Measurements from ENCODE around the gene IFIH1.

The IFIH1 gene

DNA sequence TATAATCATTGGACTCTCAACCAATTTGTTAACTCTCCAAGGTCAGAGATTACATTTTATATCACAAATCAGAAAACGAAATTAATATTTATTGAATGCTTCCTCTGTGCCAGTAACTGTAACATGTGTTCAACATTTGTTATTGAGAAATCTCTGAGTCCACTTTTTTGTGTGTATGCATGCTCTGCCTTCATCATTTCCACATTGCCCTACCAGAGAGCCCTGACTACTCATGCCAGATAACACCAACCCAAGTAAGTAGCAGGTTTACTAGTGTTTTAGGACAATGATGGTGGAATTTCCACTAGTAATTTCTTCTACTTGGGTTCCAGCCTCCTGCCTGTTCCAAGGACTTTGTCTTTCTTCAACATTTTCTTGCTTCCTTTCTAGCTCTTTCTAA is 61.1 kb downstream of the IFIH1 start:
- Mint-ChIP-seq H3K4me3 (no peak overlapping the region), H3K9me3 (no peaks in the 10 kb centered on the region), H3K27me3 (no peaks in the 10 kb centered on the region), H3K27ac (no peak overlapping the region), H3K4me1 (peaks cover 11% of the 10 kb centered on the region), H3K36me3 (ENCODE audit: low read depth) (no peaks in the 10 kb centered on the region)
- ATAC-seq (no peak), DNase-seq (no peak)

DNA sequence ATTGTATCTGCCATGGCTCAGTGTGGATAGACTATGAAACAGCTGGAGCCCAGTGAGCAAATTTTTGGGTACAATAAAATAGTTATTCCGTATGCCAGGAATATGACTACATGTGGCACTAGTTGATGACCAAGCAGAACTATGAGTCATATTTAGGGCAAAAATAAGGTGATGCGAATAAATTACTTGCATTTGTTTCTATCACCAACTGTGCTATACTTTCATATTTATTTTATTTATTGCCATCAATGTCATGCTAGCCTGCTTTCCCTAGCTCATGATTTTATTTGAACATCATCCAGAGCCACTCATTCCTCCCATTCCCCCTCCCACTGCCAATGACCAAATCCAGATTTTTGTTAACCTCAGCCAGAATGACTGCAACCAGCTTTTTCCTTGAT is 61.9 kb downstream of the IFIH1 start:
- H3K9me3 Mint-ChIP-seq = no peaks in the 10 kb centered on the region
- H3K4me3 Mint-ChIP-seq = no peak overlapping the region
- H3K36me3 Mint-ChIP-seq (ENCODE audit: low read depth) = no peaks in the 10 kb centered on the region
- H3K27me3 Mint-ChIP-seq = no peaks in the 10 kb centered on the region
- peaks cover 7% of the 10 kb centered on the region for H3K4me1 Mint-ChIP-seq
- no peak for ATAC-seq
- DNase-seq = no peak
- H3K27ac Mint-ChIP-seq = no peak overlapping the region

GRCh38 chr2:162254236-162254871 is 64.1 kb downstream of the IFIH1 start:
- H3K4me3 Mint-ChIP-seq = no peak overlapping the region
- no peaks in the 10 kb centered on the region for H3K27me3 Mint-ChIP-seq
- H3K36me3 Mint-ChIP-seq (ENCODE audit: low read depth) = no peaks in the 10 kb centered on the region
- ATAC-seq = no peak
- no peaks in the 10 kb centered on the region for H3K4me1 Mint-ChIP-seq
- H3K27ac Mint-ChIP-seq = no peak overlapping the region
- H3K9me3 Mint-ChIP-seq = no peaks in the 10 kb centered on the region
- DNase-seq = no peak

- Mint-ChIP-seq H3K4me3 (no peak overlapping the region), H3K27me3 (no peaks in the 10 kb centered on the region), H3K9me3 (no peaks in the 10 kb centered on the region), H3K27ac (no peak overlapping the region), H3K36me3 (ENCODE audit: low read depth) (no peaks in the 10 kb centered on the region), H3K4me1 (no peaks in the 10 kb centered on the region)
- no peak for DNase-seq
- ATAC-seq = no peak
Measured at GRCh38 chr2:162253435-162253834, 65.0 kb downstream of the IFIH1 start.

- DNase-seq = no peak
- Mint-ChIP-seq H3K4me3 (no peak overlapping the region), H3K27ac (no peak overlapping the region), H3K36me3 (ENCODE audit: low read depth) (no peaks in the 10 kb centered on the region), H3K4me1 (no peaks in the 10 kb centered on the region), H3K27me3 (peaks cover 4% of the 10 kb centered on the region), H3K9me3 (no peaks in the 10 kb centered on the region)
- ATAC-seq = no peak
Measured at GRCh38 chr2:162252153-162252552, 66.3 kb downstream of the IFIH1 start.

- no peaks in the 10 kb centered on the region for H3K36me3 Mint-ChIP-seq (ENCODE audit: low read depth)
- H3K9me3 Mint-ChIP-seq = no peaks in the 10 kb centered on the region
- ATAC-seq (no peak), DNase-seq (no peak)
- H3K4me3 Mint-ChIP-seq = no peak overlapping the region
- H3K27me3 Mint-ChIP-seq = peaks cover 17% of the 10 kb centered on the region
- H3K4me1 Mint-ChIP-seq = no peaks in the 10 kb centered on the region
- no peak overlapping the region for H3K27ac Mint-ChIP-seq
Measured at GRCh38 chr2:162245781-162246180, 72.7 kb downstream of the IFIH1 start.

DNA sequence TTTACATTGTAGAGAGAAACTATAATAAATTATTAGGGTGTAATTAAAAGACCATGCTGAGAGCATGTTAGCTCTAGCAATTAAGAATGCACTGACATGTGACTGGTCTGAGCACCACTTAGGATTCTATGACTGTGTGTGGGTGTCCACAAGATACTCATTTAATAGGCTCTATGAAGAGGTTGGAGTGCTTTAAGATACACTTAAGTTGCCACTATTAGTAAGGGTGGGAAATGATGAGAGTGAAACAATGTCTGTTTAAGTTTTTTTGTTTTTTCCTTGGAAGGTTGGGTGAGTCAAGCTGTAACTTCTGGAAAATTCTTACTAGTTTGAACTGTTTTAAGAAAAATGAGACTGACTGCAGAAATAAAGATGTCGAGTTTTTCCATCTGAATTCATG is 73.4 kb downstream of the IFIH1 start:
- Mint-ChIP-seq H3K9me3 (no peaks in the 10 kb centered on the region), H3K4me1 (no peaks in the 10 kb centered on the region), H3K27me3 (peaks cover 22% of the 10 kb centered on the region), H3K4me3 (no peak overlapping the region), H3K27ac (no peak overlapping the region), H3K36me3 (ENCODE audit: low read depth) (no peaks in the 10 kb centered on the region)
- ATAC-seq = no peak
- DNase-seq = no peak

GRCh38 chr2:162244541-162245031 is 73.9 kb downstream of the IFIH1 start:
- H3K27ac Mint-ChIP-seq = no peak overlapping the region
- no peaks in the 10 kb centered on the region for H3K9me3 Mint-ChIP-seq
- ATAC-seq (no peak), DNase-seq (no peak)
- H3K4me3 Mint-ChIP-seq = no peak overlapping the region
- no peaks in the 10 kb centered on the region for H3K4me1 Mint-ChIP-seq
- no peaks in the 10 kb centered on the region for H3K36me3 Mint-ChIP-seq (ENCODE audit: low read depth)
- H3K27me3 Mint-ChIP-seq = peaks cover 22% of the 10 kb centered on the region

DNA sequence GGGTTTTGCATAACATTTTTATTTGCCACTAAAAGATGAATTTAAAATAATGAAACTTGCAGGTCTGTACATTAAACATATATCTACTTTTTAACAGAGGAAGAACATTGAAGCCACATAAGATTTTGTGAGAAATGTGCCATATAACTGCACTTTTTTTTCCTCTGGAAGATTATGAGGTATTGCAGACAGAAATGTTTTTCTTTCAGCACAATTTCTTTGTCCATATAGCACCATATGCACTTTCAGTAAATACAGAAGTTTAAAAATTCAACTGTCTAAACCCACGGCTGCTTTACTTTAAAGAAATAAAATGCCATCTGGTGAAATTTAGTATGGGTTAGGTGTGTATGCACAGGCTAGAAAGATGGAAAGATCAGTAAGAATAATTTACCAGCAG is 74.8 kb downstream of the IFIH1 start:
- H3K36me3 Mint-ChIP-seq (ENCODE audit: low read depth) = no peaks in the 10 kb centered on the region
- H3K9me3 Mint-ChIP-seq = no peaks in the 10 kb centered on the region
- DNase-seq (no peak), ATAC-seq (no peak)
- peaks cover 22% of the 10 kb centered on the region for H3K27me3 Mint-ChIP-seq
- H3K4me1 Mint-ChIP-seq = no peaks in the 10 kb centered on the region
- no peak overlapping the region for H3K27ac Mint-ChIP-seq
- no peak overlapping the region for H3K4me3 Mint-ChIP-seq

GRCh38 chr2:162243294-162243693 is 75.2 kb downstream of the IFIH1 start, which contains the start of gene FAP:
Gene FAP, minus strand, starts transcription at chr2:162243445. Its CDS starts 118 bp downstream, at chr2:162243327.
- Mint-ChIP-seq H3K36me3 (ENCODE audit: low read depth) (no peaks in the 10 kb centered on the region), H3K4me3 (no peak within 1 kb of the TSS), H3K4me1 (no peaks in the 10 kb centered on the region), H3K9me3 (no peaks in the 10 kb centered on the region), H3K27me3 (peaks cover 21% of the 10 kb centered on the region), H3K27ac (no peak within 1 kb of the TSS)
- ATAC-seq = no peak
- no peak for DNase-seq

DNA sequence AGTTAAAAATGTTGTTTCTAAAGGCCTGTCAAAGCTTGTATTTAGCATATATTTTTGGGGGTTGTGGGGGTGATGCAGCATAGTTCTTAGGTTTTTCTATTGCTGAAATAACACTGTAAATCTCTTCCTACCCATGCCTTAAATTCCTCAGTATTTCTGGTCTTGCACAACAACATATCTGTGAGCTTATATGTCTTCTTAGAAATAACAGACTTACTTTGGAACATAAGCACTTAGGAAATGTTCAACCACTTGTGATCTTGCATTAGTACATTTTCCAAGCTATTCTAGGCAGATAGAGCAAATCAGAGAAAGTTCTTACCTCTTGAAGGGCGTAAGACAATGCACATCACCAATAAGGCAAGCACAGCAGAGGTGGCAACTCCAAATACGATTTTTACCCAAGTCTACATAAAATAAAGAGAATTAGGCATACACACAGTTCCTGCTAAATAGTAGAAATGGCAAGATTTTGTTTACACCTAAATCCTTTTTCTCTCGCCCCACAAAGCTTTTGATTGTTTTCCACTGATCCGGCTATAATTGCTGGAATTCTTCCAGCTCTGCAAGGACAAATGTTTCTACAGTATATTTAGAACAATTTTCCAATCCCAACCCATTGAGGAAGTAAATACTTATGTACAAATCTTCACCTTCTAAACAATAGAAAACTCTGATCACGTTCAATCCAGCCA is 75.8 kb downstream of the IFIH1 start:
- no peaks in the 10 kb centered on the region for H3K36me3 Mint-ChIP-seq (ENCODE audit: low read depth)
- no peak for ATAC-seq

DNA sequence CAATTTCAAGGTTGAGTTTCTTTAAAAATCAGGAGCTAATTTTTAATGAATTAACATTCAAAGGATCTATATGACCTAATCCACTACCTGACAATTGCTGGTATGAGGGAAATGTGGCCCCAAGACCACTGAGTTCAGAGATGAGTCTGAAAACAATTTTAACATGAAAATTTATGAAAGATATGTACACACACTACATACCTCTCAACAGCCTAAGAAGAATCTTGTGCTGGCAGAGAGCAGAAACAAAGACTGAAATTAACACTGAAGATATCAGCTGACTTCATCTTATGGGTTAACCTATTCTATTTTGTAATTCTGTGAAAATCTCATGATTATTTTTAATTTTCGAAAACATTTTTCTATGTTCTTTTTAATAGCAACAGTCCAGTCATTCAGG is 76.9 kb downstream of the IFIH1 start:
- DNase-seq = no peak
- ATAC-seq = no peak
- no peak overlapping the region for H3K27ac Mint-ChIP-seq
- no peaks in the 10 kb centered on the region for H3K36me3 Mint-ChIP-seq (ENCODE audit: low read depth)
- H3K4me1 Mint-ChIP-seq = no peaks in the 10 kb centered on the region
- peaks cover 24% of the 10 kb centered on the region for H3K27me3 Mint-ChIP-seq
- H3K4me3 Mint-ChIP-seq = no peak overlapping the region
- no peaks in the 10 kb centered on the region for H3K9me3 Mint-ChIP-seq

More for the DNA sequence above, 75.8 kb downstream of the IFIH1 start:
- H3K27ac Mint-ChIP-seq = no peak overlapping the region
- no peak for DNase-seq
- no peaks in the 10 kb centered on the region for H3K4me1 Mint-ChIP-seq
- no peaks in the 10 kb centered on the region for H3K9me3 Mint-ChIP-seq
- H3K4me3 Mint-ChIP-seq = no peak overlapping the region
- peaks cover 23% of the 10 kb centered on the region for H3K27me3 Mint-ChIP-seq

GRCh38 chr2:162234620-162235462 is 83.6 kb downstream of the IFIH1 start:
- Mint-ChIP-seq H3K4me1 (no peaks in the 10 kb centered on the region), H3K27me3 (peaks cover 18% of the 10 kb centered on the region), H3K36me3 (ENCODE audit: low read depth) (no peaks in the 10 kb centered on the region), H3K27ac (no peak overlapping the region), H3K9me3 (no peaks in the 10 kb centered on the region), H3K4me3 (no peak overlapping the region)
- DNase-seq = no peak
- no peak for ATAC-seq

DNA sequence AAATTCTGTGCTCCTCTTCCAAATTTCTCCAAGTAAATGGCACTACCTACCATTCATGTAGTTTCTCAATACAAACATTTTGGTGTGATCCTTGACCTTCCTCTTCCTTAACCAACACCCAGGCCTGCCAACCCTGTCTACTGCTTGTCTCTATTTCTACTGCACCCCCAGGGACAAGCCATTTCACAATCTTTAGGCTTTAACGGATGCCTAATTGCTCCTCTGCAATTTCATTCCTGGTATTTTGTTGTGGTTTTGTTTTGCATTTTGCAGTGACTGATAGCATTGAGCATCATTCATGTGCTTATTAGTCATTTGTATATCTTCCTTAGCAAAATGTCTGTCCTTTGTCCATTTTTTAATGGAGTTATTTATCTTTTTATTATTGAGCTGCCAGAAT is 85.3 kb downstream of the IFIH1 start:
- no peak overlapping the region for H3K27ac Mint-ChIP-seq
- no peak overlapping the region for H3K4me3 Mint-ChIP-seq
- no peaks in the 10 kb centered on the region for H3K36me3 Mint-ChIP-seq (ENCODE audit: low read depth)
- no peak for ATAC-seq
- DNase-seq = no peak
- H3K4me1 Mint-ChIP-seq = no peaks in the 10 kb centered on the region
- H3K9me3 Mint-ChIP-seq = no peaks in the 10 kb centered on the region
- H3K27me3 Mint-ChIP-seq = peaks cover 18% of the 10 kb centered on the region

DNA sequence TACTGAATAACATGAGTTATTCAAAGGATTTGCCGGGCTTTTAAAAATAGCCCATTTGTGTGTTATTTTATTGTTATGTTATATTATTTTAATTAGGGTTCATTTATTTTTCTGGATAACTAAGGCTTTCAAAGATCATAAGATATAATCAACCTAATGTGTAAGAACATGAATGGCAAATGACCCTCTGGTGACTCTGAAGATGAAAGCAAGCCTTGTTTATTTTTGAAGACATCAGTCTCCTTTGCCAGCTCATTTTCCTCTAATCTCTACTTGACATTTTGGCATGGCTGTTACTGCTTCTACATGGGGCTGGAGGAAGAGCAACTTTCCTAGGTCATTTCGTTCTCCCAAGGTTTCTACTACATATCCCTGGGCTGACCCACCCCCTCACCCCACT is 85.8 kb downstream of the IFIH1 start:
- H3K36me3 Mint-ChIP-seq (ENCODE audit: low read depth) = no peaks in the 10 kb centered on the region
- H3K9me3 Mint-ChIP-seq = no peaks in the 10 kb centered on the region
- H3K27me3 Mint-ChIP-seq = peaks cover 12% of the 10 kb centered on the region

More for the DNA sequence above, 85.8 kb downstream of the IFIH1 start:
- ATAC-seq (no peak), DNase-seq (no peak)
- Mint-ChIP-seq H3K4me1 (no peaks in the 10 kb centered on the region), H3K27ac (no peak overlapping the region), H3K4me3 (no peak overlapping the region)
